ENCODE measurements around the gene APMAP.

Gene APMAP

DNA sequence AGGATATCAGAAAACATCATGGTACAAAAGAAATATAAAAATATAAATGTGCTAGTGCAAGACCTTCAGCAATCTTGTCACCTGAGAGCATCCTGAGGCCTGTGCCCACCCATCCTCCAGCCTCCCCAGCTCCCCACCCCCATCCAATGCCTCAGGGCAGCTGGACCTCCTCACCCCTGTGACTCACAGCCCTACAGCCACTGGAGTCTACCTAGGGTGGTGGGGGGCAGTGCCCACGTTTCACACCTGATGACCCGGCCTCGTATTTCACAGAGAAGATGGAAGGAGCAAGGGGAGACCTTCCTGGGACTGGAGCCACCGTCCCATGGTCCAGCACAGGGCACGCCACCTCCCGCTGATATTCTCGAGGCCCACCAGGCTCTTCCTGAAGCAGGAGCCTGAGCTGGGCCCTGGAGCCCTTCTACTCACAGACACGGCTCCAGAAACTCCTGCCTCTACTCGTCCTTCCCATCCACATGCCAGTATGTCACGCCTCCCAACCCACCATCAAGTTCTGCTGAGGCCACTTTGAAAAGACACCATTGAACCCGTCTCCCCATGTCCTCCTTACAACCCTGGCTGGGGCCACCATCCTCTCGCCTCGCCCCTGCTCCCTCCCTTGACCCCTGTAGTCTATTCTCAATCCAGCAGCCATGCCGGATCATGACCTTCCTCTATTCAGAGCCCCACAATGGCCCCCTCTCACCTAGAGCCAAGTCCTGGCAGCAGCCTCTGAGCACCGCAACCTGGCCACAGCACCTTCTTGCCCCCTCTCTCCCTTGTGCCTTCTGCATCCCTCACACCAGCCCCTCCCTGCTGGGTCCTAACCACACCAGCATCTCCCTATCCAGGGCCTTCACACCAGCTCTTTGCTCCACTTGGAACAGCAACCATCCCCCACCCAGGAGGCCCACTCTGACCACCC, 13.3 kb downstream of the APMAP start:
- H3K4me3 ChIP-seq (ENCODE audit: low read depth, low read length): no peak overlapping the region
- in situ Hi-C loops (cut with HindIII; ENCODE audit: low sequenced_read_pairs): loop anchor here (25.0 kb wide), 1 partner anchor 183 kb away; no protein-coding TSS in a partner anchor
- DNase-seq (ENCODE audit: low read depth): no peak
- TF ChIP-seq, protein P1, sequence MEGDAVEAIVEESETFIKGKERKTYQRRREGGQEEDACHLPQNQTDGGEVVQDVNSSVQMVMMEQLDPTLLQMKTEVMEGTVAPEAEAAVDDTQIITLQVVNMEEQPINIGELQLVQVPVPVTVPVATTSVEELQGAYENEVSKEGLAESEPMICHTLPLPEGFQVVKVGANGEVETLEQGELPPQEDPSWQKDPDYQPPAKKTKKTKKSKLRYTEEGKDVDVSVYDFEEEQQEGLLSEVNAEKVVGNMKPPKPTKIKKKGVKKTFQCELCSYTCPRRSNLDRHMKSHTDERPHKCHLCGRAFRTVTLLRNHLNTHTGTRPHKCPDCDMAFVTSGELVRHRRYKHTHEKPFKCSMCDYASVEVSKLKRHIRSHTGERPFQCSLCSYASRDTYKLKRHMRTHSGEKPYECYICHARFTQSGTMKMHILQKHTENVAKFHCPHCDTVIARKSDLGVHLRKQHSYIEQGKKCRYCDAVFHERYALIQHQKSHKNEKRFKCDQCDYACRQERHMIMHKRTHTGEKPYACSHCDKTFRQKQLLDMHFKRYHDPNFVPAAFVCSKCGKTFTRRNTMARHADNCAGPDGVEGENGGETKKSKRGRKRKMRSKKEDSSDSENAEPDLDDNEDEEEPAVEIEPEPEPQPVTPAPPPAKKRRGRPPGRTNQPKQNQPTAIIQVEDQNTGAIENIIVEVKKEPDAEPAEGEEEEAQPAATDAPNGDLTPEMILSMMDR (IDR thresholded peaks at IDR 0.05; ENCODE audit: low read depth, low read length, missing control alignments): no peak

- H3K4me3 ChIP-seq (ENCODE audit: low read depth, low read length): no peak overlapping the region
- in situ Hi-C loops (cut with HindIII; ENCODE audit: low sequenced_read_pairs): loop anchor here (25.0 kb wide), 1 partner anchor 184 kb away; no protein-coding TSS in a partner anchor
- TF ChIP-seq, protein P1 (IDR thresholded peaks at IDR 0.05; ENCODE audit: low read depth, low read length, missing control alignments): no peak
- no peak for DNase-seq (ENCODE audit: low read depth)
Measured at GRCh38 chr20:24978513-24978912, 14.0 kb downstream of the APMAP start.

- in situ Hi-C loops (cut with HindIII; ENCODE audit: low sequenced_read_pairs): loop anchor here (25.0 kb wide), 1 partner anchor 185 kb away; no protein-coding TSS in a partner anchor
- TF ChIP-seq, protein P1 (IDR thresholded peaks at IDR 0.05; ENCODE audit: low read depth, low read length, missing control alignments): no peak
- no peak for DNase-seq (ENCODE audit: low read depth)
- H3K4me3 ChIP-seq (ENCODE audit: low read depth, low read length): no peak overlapping the region
Measured at GRCh38 chr20:24977797-24978196, 14.8 kb downstream of the APMAP start.

- TF ChIP-seq, protein P1 (IDR thresholded peaks at IDR 0.05; ENCODE audit: low read depth, low read length, missing control alignments): no peak
- in situ Hi-C loops (cut with HindIII; ENCODE audit: low sequenced_read_pairs): loop anchor here (25.0 kb wide), 1 partner anchor 185 kb away; no protein-coding TSS in a partner anchor
Measured at GRCh38 chr20:24977336-24977735, 15.2 kb downstream of the APMAP start.

DNA sequence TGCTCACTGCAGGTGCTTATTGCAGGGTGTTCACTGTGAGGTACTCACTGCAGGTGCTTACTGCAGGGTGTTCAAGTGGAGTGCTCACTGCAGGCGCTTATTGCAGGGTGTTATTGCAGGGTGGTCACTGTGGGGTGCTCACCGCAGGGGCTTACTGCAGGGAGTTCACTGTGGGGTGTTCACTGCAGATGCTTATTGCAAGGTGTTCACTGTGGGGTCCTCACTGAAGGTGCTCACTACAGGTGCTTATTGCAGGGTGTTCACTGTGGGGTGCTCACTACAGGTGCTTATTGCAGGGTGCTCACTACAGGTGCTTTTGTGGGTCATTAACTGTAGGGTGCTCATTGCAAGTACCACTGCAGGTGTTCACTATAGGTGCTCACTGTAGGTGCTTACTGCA, 20.2 kb downstream of the APMAP start:
- DNase-seq (ENCODE audit: low read depth): no peak

More at GRCh38 chr20:24977336-24977735, 15.2 kb downstream of the APMAP start:
- H3K4me3 ChIP-seq (ENCODE audit: low read depth, low read length): no peak overlapping the region
- DNase-seq (ENCODE audit: low read depth): no peak

DNA sequence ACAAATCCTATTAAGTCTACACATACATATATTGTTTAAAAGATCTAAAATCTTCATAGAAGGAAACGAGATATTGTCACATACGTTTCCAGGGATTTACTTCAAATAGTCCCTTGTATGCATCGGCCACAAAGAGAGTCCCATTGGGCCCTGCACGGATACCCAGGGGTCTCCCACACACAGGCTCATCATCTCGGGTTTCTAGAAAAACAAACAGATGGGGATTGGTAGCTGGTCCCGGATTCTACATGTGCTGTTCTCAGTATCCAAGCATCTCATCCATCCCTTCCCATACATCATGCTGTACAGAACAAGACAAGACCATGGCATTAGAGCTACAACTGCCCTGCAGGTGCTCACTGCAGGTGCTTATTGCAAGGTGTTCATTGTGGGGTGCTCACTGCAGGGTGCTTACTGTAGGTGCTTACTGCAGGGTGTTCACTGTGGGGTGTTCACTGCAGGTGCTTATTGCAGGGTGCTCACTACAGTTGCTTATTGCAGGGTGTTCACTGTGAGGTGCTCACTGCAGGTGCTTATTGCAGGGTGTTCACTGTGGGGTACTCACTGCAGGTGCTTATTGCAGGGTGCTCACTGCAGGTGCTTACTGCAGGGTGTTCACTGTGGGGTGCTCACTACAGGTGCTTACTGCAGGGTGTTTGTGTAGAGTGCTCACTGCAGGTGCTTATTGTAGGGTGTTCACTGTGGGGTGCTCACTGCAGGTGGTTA, 21.0 kb downstream of the APMAP start:
- no peak overlapping the region for H3K4me3 ChIP-seq (ENCODE audit: low read depth, low read length)
- DNase-seq (ENCODE audit: low read depth): no peak
- in situ Hi-C loops (cut with HindIII; ENCODE audit: low sequenced_read_pairs): no loop called here
- TF ChIP-seq, protein P1 (IDR thresholded peaks at IDR 0.05; ENCODE audit: low read depth, low read length, missing control alignments): no peak

More for the DNA sequence above, 20.2 kb downstream of the APMAP start:
- H3K4me3 ChIP-seq (ENCODE audit: low read depth, low read length): no peak overlapping the region
- TF ChIP-seq, protein P1 (IDR thresholded peaks at IDR 0.05; ENCODE audit: low read depth, low read length, missing control alignments): no peak
- in situ Hi-C loops (cut with HindIII; ENCODE audit: low sequenced_read_pairs): no loop called here
